ENCODE results near the gene NLRC5.

DNA sequence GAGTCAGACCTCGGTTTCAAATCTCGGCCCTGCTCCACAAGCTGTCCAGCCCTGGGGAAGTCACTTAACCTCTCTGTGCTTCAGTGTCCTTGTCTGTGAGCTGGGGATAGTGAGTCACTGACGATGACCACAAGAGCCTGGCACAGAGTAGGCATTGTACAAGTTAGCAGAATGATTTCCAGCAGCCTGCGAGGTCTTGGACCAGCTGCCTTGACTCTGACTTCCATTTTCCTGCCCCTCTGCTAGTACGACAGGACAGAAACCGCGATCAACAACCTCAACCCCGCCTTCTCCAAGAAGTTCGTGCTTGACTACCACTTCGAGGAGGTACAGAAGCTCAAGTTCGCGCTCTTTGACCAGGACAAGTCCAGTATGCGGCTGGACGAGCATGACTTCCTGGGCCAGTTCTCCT, 123.7 kb downstream of the NLRC5 start:
- TF ChIP-seq, protein P1, sequence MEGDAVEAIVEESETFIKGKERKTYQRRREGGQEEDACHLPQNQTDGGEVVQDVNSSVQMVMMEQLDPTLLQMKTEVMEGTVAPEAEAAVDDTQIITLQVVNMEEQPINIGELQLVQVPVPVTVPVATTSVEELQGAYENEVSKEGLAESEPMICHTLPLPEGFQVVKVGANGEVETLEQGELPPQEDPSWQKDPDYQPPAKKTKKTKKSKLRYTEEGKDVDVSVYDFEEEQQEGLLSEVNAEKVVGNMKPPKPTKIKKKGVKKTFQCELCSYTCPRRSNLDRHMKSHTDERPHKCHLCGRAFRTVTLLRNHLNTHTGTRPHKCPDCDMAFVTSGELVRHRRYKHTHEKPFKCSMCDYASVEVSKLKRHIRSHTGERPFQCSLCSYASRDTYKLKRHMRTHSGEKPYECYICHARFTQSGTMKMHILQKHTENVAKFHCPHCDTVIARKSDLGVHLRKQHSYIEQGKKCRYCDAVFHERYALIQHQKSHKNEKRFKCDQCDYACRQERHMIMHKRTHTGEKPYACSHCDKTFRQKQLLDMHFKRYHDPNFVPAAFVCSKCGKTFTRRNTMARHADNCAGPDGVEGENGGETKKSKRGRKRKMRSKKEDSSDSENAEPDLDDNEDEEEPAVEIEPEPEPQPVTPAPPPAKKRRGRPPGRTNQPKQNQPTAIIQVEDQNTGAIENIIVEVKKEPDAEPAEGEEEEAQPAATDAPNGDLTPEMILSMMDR (IDR thresholded peaks at IDR 0.05): no peak
- TF ChIP-seq POLR2A (IDR thresholded peaks at IDR 0.05) (no peak), POLR2AphosphoS5 (IDR thresholded peaks at IDR 0.05) (no peak)
